ENCODE data around the gene ZNF516.

Gene ZNF516

GRCh38 chr18:76317136-76317535 lies 177.9 kb downstream of the ZNF516 start:
- DNase-seq, result no peak

DNA sequence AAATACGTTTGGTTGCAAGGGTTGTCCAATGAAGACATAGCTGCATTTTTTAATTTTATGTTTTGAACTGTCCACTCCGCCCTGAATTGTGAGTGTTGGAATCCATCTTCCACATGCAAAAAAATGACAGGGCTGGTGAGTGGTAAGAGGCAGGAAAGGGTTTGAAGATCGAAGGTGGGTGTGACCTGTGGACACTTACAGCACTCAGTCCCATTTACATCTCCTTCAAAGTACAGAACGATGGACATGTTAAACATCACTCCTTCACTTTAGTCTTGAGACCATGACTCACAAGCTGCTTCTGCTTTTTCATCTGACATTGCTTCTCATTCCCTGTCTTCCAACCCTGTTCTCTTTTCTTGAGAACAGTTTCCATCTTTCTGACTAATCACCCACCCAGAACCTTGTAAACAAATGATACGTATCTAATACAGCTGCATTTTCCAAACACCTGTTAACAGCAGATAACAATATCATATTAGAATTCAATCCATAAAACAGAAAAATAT lies 179.3 kb downstream of the ZNF516 start:
- DNase-seq, result no peak

DNA sequence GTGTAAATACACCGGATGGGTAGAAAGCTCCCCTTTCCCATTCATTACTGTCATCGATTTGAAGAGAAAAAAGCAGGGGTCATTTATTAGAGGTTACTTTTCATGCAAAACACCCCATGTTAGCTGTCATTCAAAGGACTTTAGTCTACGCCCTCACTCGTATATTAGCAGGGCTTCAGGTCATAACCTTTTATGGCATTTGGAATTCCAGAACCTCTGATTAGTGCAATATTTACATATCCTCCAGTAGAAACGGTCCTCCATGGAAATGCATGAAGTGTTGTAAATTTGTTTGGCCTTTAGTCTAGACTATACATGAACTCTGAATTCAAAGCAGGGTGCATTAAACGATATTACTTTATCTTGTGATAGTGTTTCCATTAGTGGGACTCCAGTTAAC lies 180.5 kb downstream of the ZNF516 start:
- DNase-seq, result no peak

GRCh38 chr18:76314015-76314414 lies 181.0 kb downstream of the ZNF516 start:
- no peak for DNase-seq

Data from CD4-positive, alpha-beta T cell treated with Interleukin-10 for 1 hour (primary cell).